H1 (cell line): Measurements from ENCODE around the gene KCNG3. TPM values are rescaled to one million over a fixed set of nuclear protein-coding genes. Genes with fewer than 3 reads are reported as not detected.

Experiments used
- CTCF ChIA-PET: fragments of 300-600 bp; sonication (Branson Sonifier 250); formaldehyde crosslinking; loops from one replicate; lab custom pipeline; 2021; ENCODE audit not compliant: partially characterized antibody; lab: Charles Lee
- POLR2A ChIA-PET: fragments of 300-600 bp; sonication (Branson Sonifier 250); formaldehyde crosslinking; loops from one replicate; lab custom pipeline; 2021; ENCODE audit warnings: inconsistent platforms; ENCODE audit not compliant: partially characterized antibody; lab: Charles Lee
- DNase-seq, 2 experiments: peaks; one replicate each; pipeline versions ENCODE4 v3.0.0 to v3.0.0-alpha.2; 2010 to 2022; ENCODE audit warnings: low spot score in 2 of 2, low read depth in 1 of 2, mixed read lengths in 1 of 2
- FAIRE-seq: peaks from 2 replicates; lab custom pipeline; 2011; peaks lifted over from hg19 to GRCh38; lab: Jason Lieb, UNC
- H2AFZ ChIP-seq: 2 replicates; pipeline ENCODE4 v1.8.1; 2012; ENCODE audit warnings: low read length, inconsistent platforms
- H2AK5ac ChIP-seq: 2 replicates; pipeline ENCODE4 v1.6.1; 2013; ENCODE audit warnings: low read depth, low read length
- H2BK120ac ChIP-seq: replicated peaks from 2 replicates; pipeline ENCODE3; 2013; ENCODE audit warnings: low read depth, low read length, inconsistent platforms
- H2BK12ac ChIP-seq: 2 replicates; pipeline ENCODE4 v1.6.1; 2013; ENCODE audit warnings: low read depth, low read length
- H2BK15ac ChIP-seq: 2 replicates; pipeline ENCODE4 v1.6.1; 2013; ENCODE audit warnings: low read length
- H2BK20ac ChIP-seq: 2 replicates; pipeline ENCODE4 v1.6.1; 2013; ENCODE audit warnings: low read length
- H2BK5ac ChIP-seq: 2 replicates; pipeline ENCODE4 v1.6.1; 2013; ENCODE audit warnings: low read depth, low read length
- H3K14ac ChIP-seq: 2 replicates; pipeline ENCODE4 v1.6.1; 2013; ENCODE audit warnings: inconsistent platforms; ENCODE audit not compliant: insufficient read length
- H3K18ac ChIP-seq: 2 replicates; pipeline ENCODE4 v1.6.1; 2013; ENCODE audit warnings: low read length; ENCODE audit errors: extremely low read depth
- H3K23ac ChIP-seq: 2 replicates; pipeline ENCODE4 v1.6.1; 2013; ENCODE audit warnings: inconsistent platforms; ENCODE audit not compliant: insufficient read length
- H3K23me2 ChIP-seq: 2 replicates; pipeline ENCODE4 v1.6.1; 2013; ENCODE audit warnings: low read depth, low read length
- H3K27ac ChIP-seq: 2 replicates; pipeline ENCODE4 v1.6.1; 2011; ENCODE audit warnings: low read depth, low read length, inconsistent platforms
- H3K27me3 ChIP-seq, 4 experiments: replicated peaks in 1 of 4; 1 replicate in 1 of 4; 2 replicates in 3 of 4; pipeline versions ENCODE4 v1.6.1 to v1.8.1; 2011 to 2013; ENCODE audit warnings: low read length in 3 of 4, mild to moderate bottlenecking in 3 of 4, inconsistent platforms in 2 of 4, mixed read lengths in 2 of 4, moderate library complexity in 1 of 4; ENCODE audit not compliant: control insufficient read depth in 3 of 4, insufficient read depth in 3 of 4; ENCODE audit errors: extremely low read depth in 1 of 4
- H3K36me3 ChIP-seq, 4 experiments: 2 replicates each; pipeline versions ENCODE4 v1.6.1 to v1.8.1; 2011 to 2013; ENCODE audit warnings: mild to moderate bottlenecking in 4 of 4, low read length in 3 of 4, moderate library complexity in 2 of 4, control low read depth in 1 of 4, inconsistent platforms in 1 of 4; ENCODE audit not compliant: insufficient read depth in 4 of 4, control insufficient read depth in 2 of 4
- H3K4ac ChIP-seq: replicated peaks from 2 replicates; pipeline ENCODE3; 2013; ENCODE audit warnings: low read length, low read depth, mixed read lengths, inconsistent platforms; ENCODE audit not compliant: insufficient read length
- H3K4me1 ChIP-seq, 4 experiments: replicated peaks in 1 of 4; 1 replicate in 1 of 4; 2 replicates in 3 of 4; pipeline versions ENCODE4 v1.6.1 to v1.8.1; 2011 to 2013; ENCODE audit warnings: low read length in 3 of 4, inconsistent platforms in 2 of 4, mixed read lengths in 1 of 4; ENCODE audit not compliant: insufficient read depth in 4 of 4, control insufficient read depth in 3 of 4
- H3K4me2 ChIP-seq, 2 experiments: 2 replicates each; pipeline versions ENCODE4 v1.6.1 to v1.8.1; 2011 to 2013; ENCODE audit warnings: low read depth in 2 of 2, low read length in 2 of 2, control low read depth in 1 of 2, inconsistent platforms in 1 of 2, mild to moderate bottlenecking in 1 of 2; ENCODE audit not compliant: insufficient read depth in 1 of 2
- H3K4me3 ChIP-seq, 4 experiments: fragments of 200-600, 300-600 bp in 1 of 4; sonication (generic), shearing (Covaris generic), sonication (Bioruptor Twin) in 1 of 4; 2 replicates each; pipeline versions ENCODE4 v1.5.1 to v1.8.1; 2011 to 2016; ENCODE audit warnings: low read length in 4 of 4, low read depth in 3 of 4, control low read depth in 2 of 4, inconsistent platforms in 2 of 4, mild to moderate bottlenecking in 2 of 4, mixed read lengths in 1 of 4, moderate library complexity in 1 of 4; ENCODE audit not compliant: insufficient read depth in 2 of 4; ENCODE audit errors: extremely low read depth in 1 of 4
- H3K56ac ChIP-seq: replicated peaks from 2 replicates; pipeline ENCODE3; 2013; ENCODE audit warnings: low read depth, mild to moderate bottlenecking, mixed read lengths, low read length, inconsistent platforms; ENCODE audit not compliant: insufficient read length
- H3K79me1 ChIP-seq: 2 replicates; pipeline ENCODE4 v1.6.1; 2013; ENCODE audit warnings: low read depth, low read length, control low read depth
- H3K79me2 ChIP-seq, 2 experiments: 2 replicates each; pipeline versions ENCODE4 v1.6.1 to v1.8.1; 2012 to 2013; ENCODE audit warnings: low read length in 2 of 2, mild to moderate bottlenecking in 2 of 2, inconsistent platforms in 1 of 2; ENCODE audit not compliant: insufficient read depth in 2 of 2, control insufficient read depth in 1 of 2
- H3K9ac ChIP-seq, 4 experiments: replicated peaks in 1 of 4; 1 replicate in 1 of 4; 2 replicates in 3 of 4; pipeline versions ENCODE4 v1.6.1 to v1.8.1; 2011 to 2013; ENCODE audit warnings: low read depth in 3 of 4, low read length in 3 of 4, control low read depth in 2 of 4, mild to moderate bottlenecking in 2 of 4, moderate library complexity in 2 of 4, inconsistent platforms in 1 of 4; ENCODE audit errors: extremely low read depth in 1 of 4
- H3K9me3 ChIP-seq, 2 experiments: 2 replicates each; pipeline versions ENCODE4 v1.6.1 to v1.8.1; 2012 to 2013; ENCODE audit warnings: mild to moderate bottlenecking in 2 of 2, moderate library complexity in 2 of 2, control low read depth in 1 of 2, inconsistent platforms in 1 of 2, low read depth in 1 of 2, low read length in 1 of 2, mixed read lengths in 1 of 2; ENCODE audit not compliant: insufficient read depth in 2 of 2
- H4K20me1 ChIP-seq, 2 experiments: replicated peaks in 1 of 2; 2 replicates each; pipeline versions ENCODE3 to v1.8.1; 2011 to 2013; ENCODE audit warnings: inconsistent platforms in 2 of 2, low read length in 2 of 2, mild to moderate bottlenecking in 1 of 2; ENCODE audit not compliant: insufficient read depth in 2 of 2, control insufficient read depth in 1 of 2
- H4K5ac ChIP-seq: 2 replicates; pipeline ENCODE4 v1.6.1; 2013; ENCODE audit warnings: low read length, low read depth, mixed read lengths, inconsistent platforms; ENCODE audit not compliant: insufficient read length
- H4K8ac ChIP-seq: 2 replicates; pipeline ENCODE4 v1.8.0; 2013; ENCODE audit warnings: mild to moderate bottlenecking, moderate library complexity, low read length, inconsistent platforms; ENCODE audit not compliant: insufficient read depth; ENCODE audit errors: extremely low read depth
- H4K91ac ChIP-seq: replicated peaks from 2 replicates; pipeline ENCODE3; 2013; ENCODE audit warnings: low read length, mixed read lengths, inconsistent platforms; ENCODE audit not compliant: insufficient read length
- EZH2 ChIP-seq: fragments of 200-600 bp; sonication (generic); IDR thresholded peaks from 2 replicates; pipeline ENCODE4 v1.7.1; 2012; ENCODE audit warnings: low read depth, mild to moderate bottlenecking, moderate library complexity, low read length, inconsistent platforms; ENCODE audit not compliant: severe bottlenecking
- GTF2F1 ChIP-seq: IDR thresholded peaks from 2 replicates; pipeline ENCODE4 v1.6.1; 2012; ENCODE audit warnings: low read depth, low read length, improper control_type of control experiment, borderline replicate concordance
- MAFK ChIP-seq: IDR thresholded peaks from 2 replicates; pipeline ENCODE4 v1.6.1; 2012; ENCODE audit warnings: low read depth, mild to moderate bottlenecking, improper control_type of control experiment, low read length
- NANOG ChIP-seq: IDR thresholded peaks from 2 replicates; pipeline ENCODE4 v1.6.1; 2011; ENCODE audit warnings: low read length, low read depth, mild to moderate bottlenecking, inconsistent platforms; ENCODE audit not compliant: insufficient read depth, poor library complexity, severe bottlenecking
- NRF1 ChIP-seq: IDR thresholded peaks from 2 replicates; pipeline ENCODE4 v1.6.1; 2011; ENCODE audit warnings: mild to moderate bottlenecking, low read depth, low read length, improper control_type of control experiment
- SIRT6 ChIP-seq: IDR thresholded peaks from one replicate; pipeline ENCODE4 v1.7.1; 2012; ENCODE audit warnings: low read length, inconsistent platforms
- SIX5 ChIP-seq: IDR thresholded peaks from 2 replicates; pipeline ENCODE4 v1.6.1; 2011; ENCODE audit warnings: mild to moderate bottlenecking, low read depth, low read length
- TAF1 ChIP-seq: IDR thresholded peaks from 2 replicates; pipeline ENCODE4 v1.6.1; 2011; ENCODE audit warnings: mild to moderate bottlenecking, low read depth, low read length
- WGBS, 2 experiments: shearing (Covaris generic) in 1 of 2; methylation state at CpG; one replicate each; pipeline versions ENCODE4 v1.1.6 to v1.1.7; 2013 to 2015; ENCODE audit warnings: low lambda C conversion rate in 2 of 2, mixed read lengths in 2 of 2, inconsistent platforms in 1 of 2, low coverage in 1 of 2, missing lambda C conversion rate in 1 of 2; ENCODE audit not compliant: insufficient replicate concordance in 2 of 2, insufficient coverage in 1 of 2, insufficient read length in 1 of 2; ENCODE audit errors: extremely low coverage in 1 of 2, missing lambda C conversion rate in 1 of 2; 5-methylcytosine and 5-hydroxymethylcytosine counted together
- polyA plus RNA-seq, 7 experiments: library from polyadenylated mRNA; depleted of rRNA in 3 of 7; stranded (reverse) in 5 of 7; unstranded in 2 of 7; fragments of >200 nt in 5 of 7; fragments of 200-250 nt in 2 of 7; gene quantifications; 1 replicate in 5 of 7; 2 replicates in 1 of 7; 4 replicates in 1 of 7; pipeline versions ENCODE4 v1.2.1 to v1.2.3, GENCODE V29; 2011 to 2013; ENCODE audit warnings: missing spikeins in 2 of 7, mixed read lengths in 2 of 7
- total RNA-seq: library from RNA; stranded (reverse); fragmentation: NEBNext Ultra II Directional; extraction: Animal tissue kit (Norgen Biotek cat#: 25700); gene quantifications from 2 replicates; pipeline ENCODE4 v1.2.1, GENCODE V29; 2021
- TF ChIP-seq, protein P1 (sequence below): IDR thresholded peaks from 2 replicates; pipeline ENCODE4 v1.6.1; 2012; ENCODE audit warnings: inconsistent platforms

The KCNG3 gene
- total and polyA plus RNA-seq, 2 of the 8 experiments (the other 6 are each of a cell fraction or from before 2014, with no cell fraction given): 8.1 to 21.3 TPM

DNA sequence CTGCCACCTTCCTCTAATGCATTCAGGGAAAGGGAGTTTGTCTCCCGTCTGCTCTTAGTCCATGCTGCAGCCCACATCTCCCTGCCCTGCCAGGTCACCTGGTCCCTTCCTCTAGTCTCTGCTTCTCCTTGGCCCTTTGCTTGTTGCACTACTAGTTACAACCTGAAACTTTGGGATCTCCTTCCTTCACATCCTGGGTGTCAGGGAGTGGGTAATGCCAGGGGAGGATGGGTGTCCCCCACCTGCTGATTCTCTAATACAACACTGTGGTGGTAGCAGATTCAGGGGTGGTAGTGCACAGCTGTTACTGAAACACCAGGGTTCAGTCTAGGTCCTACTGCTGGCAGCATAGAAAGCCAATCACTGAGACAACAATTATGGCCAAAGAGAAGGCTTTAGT, 101.6 kb downstream of the KCNG3 start:
- Histone ChIP-seq H3K27me3 (no peaks in the 10 kb centered on the region), H4K5ac (no peak overlapping the region), H3K27ac (no peak overlapping the region), H3K36me3 (0 out of 8 replicates have a peak, but pooled peaks cover 0 to 4% (median 2%) of the 10 kb centered on the region in 4 experiments), H2BK15ac (no peak overlapping the region), H3K18ac (no peak overlapping the region), H2BK12ac (no peak overlapping the region), H2BK120ac (no peak overlapping the region), H3K23ac (no peak overlapping the region), H3K4me3 (no peak overlapping the region), H2AK5ac (no peak overlapping the region), H3K23me2 (no peaks in the 10 kb centered on the region), H3K9me3 (no peaks in the 10 kb centered on the region), H4K8ac (no peak overlapping the region), H4K20me1 (no peaks in the 10 kb centered on the region), H3K14ac (no peak overlapping the region), H4K91ac (no peak overlapping the region), H3K56ac (no peak overlapping the region), H3K4me1 (peaks cover 0 to 3% (median 0%) of the 10 kb centered on the region in 4 experiments; a peak in 2 of 7 replicates), H3K9ac (no peak overlapping the region), H2BK5ac (no peak overlapping the region), H3K4me2 (no peak overlapping the region), H2AFZ (no peak overlapping the region), H3K79me1 (no peaks in the 10 kb centered on the region), H3K79me2 (no peaks in the 10 kb centered on the region), H2BK20ac (no peak overlapping the region), H3K4ac (no peak overlapping the region)
- peak in 1 of 2 experiments; percentile 22 for DNase-seq
- ChIA-PET CTCF (interaction anchor here (0.6 kb wide), 1 partner anchor 13 kb away, joined by 5 read pairs; no protein-coding TSS in a partner anchor), POLR2A (interaction anchor here (1.1 kb wide), 1 partner anchor 22 kb away, joined by 3 read pairs; no protein-coding TSS in a partner anchor)
- WGBS, 2 experiments: 86% methylated on average over 1 of the region's 1 CpG; no CpG with 5 or more reads in 1 of the 2 experiments
- TF ChIP-seq, protein P1, sequence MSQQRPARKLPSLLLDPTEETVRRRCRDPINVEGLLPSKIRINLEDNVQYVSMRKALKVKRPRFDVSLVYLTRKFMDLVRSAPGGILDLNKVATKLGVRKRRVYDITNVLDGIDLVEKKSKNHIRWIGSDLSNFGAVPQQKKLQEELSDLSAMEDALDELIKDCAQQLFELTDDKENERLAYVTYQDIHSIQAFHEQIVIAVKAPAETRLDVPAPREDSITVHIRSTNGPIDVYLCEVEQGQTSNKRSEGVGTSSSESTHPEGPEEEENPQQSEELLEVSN: no peak
- TF ChIP-seq TAF1 (no peak), GTF2F1 (no peak), MAFK (no peak), NRF1 (no peak), EZH2 (no peak), SIX5 (no peak), SIRT6 (no peak), NANOG (no peak)
- FAIRE-seq: no peak
